ENCODE results near the gene PTPRJ.

DNA sequence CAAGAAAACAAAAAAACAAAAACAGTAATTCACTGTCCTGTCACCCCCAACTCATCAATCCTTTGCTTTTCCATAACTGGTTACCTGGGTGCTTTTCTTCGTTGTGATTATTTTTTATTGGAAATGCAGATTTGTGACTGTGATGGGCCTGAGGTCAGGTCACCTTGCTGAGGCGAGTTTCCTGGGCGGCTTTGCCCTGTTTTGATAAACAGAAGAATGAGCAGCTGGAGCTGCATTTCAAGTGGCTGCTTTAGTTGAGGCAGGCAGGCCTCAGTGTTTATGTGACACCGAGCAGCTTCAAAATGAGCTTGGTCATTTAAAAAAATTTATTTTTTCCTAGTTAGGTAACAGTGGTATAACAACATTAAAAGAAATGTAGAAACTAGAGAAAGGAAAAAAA, 22.2 kb downstream of the PTPRJ start:
- TF ChIP-seq POLR2A (IDR thresholded peaks at IDR 0.05) (no peak), POLR2AphosphoS5 (IDR thresholded peaks at IDR 0.05) (no peak)
- TF ChIP-seq, protein P1, sequence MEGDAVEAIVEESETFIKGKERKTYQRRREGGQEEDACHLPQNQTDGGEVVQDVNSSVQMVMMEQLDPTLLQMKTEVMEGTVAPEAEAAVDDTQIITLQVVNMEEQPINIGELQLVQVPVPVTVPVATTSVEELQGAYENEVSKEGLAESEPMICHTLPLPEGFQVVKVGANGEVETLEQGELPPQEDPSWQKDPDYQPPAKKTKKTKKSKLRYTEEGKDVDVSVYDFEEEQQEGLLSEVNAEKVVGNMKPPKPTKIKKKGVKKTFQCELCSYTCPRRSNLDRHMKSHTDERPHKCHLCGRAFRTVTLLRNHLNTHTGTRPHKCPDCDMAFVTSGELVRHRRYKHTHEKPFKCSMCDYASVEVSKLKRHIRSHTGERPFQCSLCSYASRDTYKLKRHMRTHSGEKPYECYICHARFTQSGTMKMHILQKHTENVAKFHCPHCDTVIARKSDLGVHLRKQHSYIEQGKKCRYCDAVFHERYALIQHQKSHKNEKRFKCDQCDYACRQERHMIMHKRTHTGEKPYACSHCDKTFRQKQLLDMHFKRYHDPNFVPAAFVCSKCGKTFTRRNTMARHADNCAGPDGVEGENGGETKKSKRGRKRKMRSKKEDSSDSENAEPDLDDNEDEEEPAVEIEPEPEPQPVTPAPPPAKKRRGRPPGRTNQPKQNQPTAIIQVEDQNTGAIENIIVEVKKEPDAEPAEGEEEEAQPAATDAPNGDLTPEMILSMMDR (IDR thresholded peaks at IDR 0.05), result no peak

Data from breast epithelium (tissue), 3 donors.